K562 treated with DMSO at 1 percent for 12 hours (cell line): ENCODE measurements around the gene SEPTIN5. TPM values are rescaled to one million over a fixed set of nuclear protein-coding genes. Genes with fewer than 3 reads are reported as not detected.

ENCODE experiments used
- total RNA-seq: library from RNA; unstranded; fragments of 300-600 nt; gene quantifications from 2 replicates; pipeline ENCODE4 v1.2.3, GENCODE V29; 2022; ENCODE audit not compliant: insufficient read depth

The SEPTIN5 gene
- total RNA-seq = 32.7 and 62.7 TPM in 2 replicates

DNA sequence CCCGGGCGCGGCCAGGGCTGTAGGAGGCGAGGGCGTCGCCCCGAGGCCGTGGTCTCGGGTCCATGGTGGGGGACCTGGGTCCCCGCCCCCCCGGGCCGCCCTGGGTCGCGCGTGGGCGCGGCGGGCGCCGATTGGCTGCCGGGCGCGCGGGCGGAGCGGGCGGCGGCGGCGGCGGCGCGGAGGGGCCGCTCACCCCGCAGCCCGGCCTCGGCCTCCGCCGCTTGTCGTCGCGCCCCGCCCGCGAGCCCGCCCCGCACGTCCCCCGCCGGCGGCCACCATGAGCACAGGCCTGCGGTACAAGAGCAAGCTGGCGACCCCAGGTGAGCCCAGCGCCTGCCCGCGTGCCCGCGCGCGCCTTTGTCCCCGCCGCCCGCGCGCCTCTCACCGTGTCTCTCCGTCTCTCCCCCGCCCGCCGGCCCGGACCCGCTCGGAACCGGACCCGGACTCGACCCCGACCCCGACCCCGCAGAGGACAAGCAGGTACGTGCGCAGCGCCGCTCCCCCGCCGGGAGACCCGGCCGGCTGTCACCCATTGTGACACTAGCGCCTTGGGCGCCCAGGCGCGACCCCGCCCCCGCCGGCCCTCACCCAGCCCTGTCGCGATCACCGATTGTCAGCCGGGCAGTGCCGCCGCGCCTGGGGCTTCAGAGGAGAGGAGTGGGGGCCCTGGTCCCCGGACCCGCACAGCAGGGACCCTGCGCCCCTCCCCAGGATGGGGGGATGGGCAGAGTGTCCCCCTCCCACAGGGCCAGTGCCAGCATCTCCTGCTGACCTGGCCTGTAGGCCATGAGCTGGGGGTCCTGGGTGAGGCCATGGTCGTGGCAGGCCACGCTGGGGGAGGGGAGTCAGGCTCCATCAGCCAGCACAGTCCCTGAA is at the start of gene SEPTIN5:
SEPTIN5 (plus strand) TSS at position 192 of the 876 bp plus-strand sequence; CDS start at position 278, 86 bp downstream.

GRCh38 chr22:19723232-19723982 is 9.1 kb downstream of the SEPTIN5 start, which contains the start of gene GP1BB:
GP1BB (plus strand) TSS chr22:19723539; CDS start chr22:19723570, 31 bp downstream.

GRCh38 chr22:19760058-19760950 is 46.0 kb downstream of the SEPTIN5 start, which contains the start of gene TBX1:
TBX1 (plus strand) TSS chr22:19760778; CDS start chr22:19760844, 66 bp downstream.

Other genes with a start within 250 kb of the SEPTIN5 start
- 346 and 460 TPM in 2 replicates for gene UFD1, start 235.3 kb upstream of the SEPTIN5 start, total RNA-seq
- 222 and 287 TPM in 2 replicates for gene CDC45, start 234.6 kb upstream of the SEPTIN5 start, total RNA-seq
- gene CLDN5, start 190.1 kb upstream of the SEPTIN5 start, total RNA-seq = 1.3 TPM in 1 of 2 replicates, not detected in the other
- 78.3 and 104 TPM in 2 replicates for gene GP1BB, start 9.0 kb downstream of the SEPTIN5 start, total RNA-seq
- 16.4 and 16.7 TPM in 2 replicates for gene TBX1, start 46.3 kb downstream of the SEPTIN5 start, total RNA-seq
- 61.9 and 79.0 TPM in 2 replicates for gene GNB1L, start 140.4 kb downstream of the SEPTIN5 start, total RNA-seq
- gene RTL10, start 140.4 kb downstream of the SEPTIN5 start, total RNA-seq = 30.2 and 52.1 TPM in 2 replicates
- 475 and 599 TPM in 2 replicates for gene COMT, start 227.3 kb downstream of the SEPTIN5 start, total RNA-seq
- gene TXNRD2, start 227.3 kb downstream of the SEPTIN5 start, total RNA-seq = 104 and 132 TPM in 2 replicates